GM21360 (cell line): ENCODE measurements around the gene MRPL19.
A peak's percentile ranks its signal among the peaks of the same experiment; 100 is the strongest.

Experiments
- ATAC-seq: cut with Tn5 transposase; IDR thresholded peaks from one replicate; pipeline ENCODE4 v1.9.1; 2021; ENCODE audit warnings: mild to moderate bottlenecking, moderate library complexity; ENCODE audit not compliant: unreplicated experiment

The MRPL19 gene

DNA sequence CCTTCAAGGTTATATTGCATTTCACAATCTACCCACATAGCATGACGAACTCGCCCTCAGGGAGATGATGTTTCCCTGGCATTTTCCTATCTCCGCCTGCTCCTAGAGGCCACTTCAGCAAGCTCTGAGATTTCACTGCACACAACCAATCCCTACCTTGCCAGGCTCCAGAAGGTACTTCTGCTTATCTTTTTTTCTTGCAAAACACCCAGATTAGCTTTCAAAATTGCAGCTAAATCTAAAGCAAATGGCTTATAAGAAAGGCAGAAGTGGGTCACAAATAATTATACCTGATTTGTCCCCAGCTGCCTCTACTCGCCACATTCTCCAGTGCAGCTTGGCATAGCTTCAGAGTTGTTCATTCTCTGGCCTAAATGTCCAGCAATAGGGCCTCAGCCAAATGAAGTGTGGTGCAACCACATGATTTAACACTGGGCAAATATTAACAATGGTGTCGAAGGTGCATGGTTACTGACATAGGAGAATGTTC is 32.4 kb upstream of the MRPL19 start:
- ATAC-seq = no peak

DNA sequence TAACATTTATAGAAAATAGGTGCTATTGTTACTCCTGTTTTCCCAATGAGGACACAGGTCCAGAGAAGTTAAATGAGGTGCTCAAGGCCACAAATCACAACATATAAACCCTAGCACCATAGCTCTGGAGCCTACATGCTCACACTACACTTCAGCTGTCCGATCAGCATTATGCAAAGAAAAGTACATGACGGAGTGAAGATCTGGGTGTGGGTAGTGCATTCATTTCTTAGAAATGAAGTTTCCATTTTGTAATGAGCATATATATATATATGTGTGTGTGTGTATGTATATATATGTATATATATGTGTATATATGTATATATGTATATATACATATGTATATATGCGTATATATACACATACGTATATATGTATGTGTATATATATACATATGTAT is 30.2 kb upstream of the MRPL19 start:
- ATAC-seq = no peak

DNA sequence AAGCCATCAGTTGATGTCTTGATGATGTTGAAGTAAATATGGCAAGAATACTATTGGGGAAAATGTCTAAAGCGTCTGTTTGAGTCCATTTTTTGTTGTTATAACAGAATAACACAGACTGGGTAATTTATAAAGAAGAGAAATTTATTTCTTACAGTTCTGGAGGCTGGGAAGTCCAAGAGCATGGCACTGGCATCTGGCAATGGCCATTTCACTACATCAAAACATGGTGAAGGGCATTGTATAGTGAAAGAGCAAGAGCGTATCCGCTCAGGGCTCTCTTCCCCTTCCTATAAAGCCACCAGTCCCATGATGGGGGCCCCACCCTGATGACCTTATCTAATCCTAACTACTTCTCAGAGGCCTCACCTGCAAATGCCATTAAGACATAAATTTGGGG is 29.6 kb upstream of the MRPL19 start:
- ATAC-seq = no peak

DNA sequence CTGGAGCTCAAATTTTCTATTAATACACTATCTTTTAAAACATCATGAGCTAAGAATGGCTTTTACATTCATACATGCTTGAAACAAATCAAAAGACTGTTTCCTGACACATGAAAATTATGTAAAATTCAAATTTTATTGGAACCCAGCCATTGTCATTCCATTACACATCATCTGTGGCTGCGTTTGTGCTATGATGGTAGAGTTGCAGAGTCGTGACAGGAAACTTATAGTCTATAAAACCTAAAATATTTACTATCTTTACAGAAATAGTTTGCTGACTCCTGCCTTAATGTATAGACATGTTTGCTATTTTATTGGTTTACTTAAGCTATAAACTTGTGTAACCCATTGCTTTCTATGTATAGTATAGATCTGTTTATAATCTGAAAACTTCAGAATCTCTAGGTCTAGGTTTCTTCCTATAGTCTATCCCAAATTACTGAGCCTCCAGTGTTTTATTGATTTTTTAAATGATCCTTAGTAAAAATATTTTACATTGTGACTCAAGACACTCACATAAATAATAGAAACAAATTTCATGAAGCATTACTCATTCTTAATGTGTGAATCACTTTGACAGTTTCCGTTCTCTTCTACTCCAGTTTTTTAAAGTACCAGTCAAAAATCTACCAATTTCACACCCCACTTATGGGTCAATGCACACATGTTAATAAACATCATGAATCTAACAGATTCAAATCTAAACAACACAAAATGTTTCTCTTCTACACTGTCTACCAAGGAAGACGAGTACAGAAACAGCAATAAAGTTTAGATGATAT is 26.4 kb upstream of the MRPL19 start:
- no peak for ATAC-seq

DNA sequence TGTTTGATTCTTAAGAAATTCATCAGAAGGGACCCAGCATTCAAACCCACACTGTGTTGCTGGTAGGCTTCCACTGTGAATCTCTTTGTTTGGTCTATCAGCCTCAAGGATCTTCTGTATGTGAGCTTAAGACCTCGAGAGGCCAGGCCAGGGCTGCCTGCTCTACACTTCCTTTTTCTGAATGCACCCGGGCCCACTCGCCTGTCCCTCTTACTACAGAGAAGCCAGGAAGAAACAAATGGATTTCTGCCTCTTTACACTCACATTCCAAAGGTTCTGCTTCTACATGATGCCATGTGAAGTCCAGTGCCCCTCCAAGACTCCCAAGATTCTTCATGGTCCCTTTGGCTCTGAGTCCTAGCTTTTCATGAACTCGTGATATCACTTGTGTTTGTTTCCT is 25.4 kb upstream of the MRPL19 start:
- no peak for ATAC-seq

DNA sequence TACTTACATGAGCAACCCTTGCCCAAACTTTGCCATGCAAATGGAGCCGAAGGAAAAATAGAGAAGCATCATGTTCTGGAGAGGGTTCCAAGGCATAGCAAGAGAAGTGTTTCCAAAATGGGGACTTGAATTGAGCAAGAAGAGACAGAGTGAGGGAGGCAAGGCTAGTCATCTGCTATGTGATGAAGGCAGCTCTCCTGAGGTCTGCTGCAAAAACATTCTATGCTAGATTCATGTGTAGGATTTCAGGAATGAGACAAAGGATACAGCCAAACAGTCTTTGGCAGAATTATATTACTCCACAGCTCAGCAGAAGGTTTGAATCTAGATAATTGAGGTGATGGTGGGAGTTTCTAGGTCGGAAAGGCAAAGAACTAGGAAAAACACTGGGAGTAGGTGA is 24.1 kb upstream of the MRPL19 start:
- no peak for ATAC-seq

DNA sequence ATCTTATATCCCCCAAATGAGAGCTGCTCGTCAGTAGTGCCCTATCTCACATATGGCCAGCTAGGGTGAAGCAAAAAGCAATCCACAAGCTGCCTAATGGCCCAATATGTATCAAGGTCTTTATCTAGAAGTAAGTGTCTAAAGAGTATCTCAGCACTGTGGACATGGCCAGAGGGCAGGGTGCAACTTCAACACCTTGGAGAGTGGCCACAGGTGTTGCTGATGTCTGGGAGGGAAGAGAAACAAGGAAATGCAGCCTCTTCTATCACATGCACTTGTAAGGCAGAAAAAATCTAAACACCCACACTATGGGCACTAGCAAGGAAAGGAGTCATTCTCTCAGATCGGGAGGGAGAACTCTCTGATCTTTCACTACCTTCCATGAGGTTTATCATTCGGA is 23.7 kb upstream of the MRPL19 start:
- no peak for ATAC-seq

DNA sequence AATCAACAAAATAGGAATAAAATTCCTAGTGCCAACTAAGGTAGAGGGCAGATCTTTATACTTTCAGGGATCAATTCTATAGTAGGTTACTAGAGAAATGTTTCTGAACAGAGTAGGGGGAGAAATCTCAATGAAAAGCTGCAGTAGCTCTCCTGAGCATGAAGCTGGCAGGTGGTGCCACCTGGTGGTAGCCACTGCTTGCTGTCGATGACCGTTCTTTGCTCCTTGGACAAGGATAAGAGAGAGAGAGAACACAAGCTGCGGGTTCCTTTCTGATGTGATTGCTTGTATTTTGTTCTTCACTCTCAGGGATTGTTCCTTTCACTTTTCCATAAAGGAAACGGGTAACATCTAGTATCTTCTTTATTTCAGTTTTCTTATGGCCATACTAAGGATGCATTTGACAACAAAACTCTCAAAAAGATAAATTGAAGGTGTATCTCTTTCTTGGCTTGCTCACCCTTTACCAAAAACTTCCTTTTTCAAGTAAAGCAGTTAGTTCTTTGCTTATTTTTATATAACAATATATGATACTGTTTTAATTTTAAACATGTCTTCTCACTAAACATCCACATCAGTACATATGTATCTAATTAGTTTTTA is 18.6 kb upstream of the MRPL19 start:
- ATAC-seq = peak; percentile 85

DNA sequence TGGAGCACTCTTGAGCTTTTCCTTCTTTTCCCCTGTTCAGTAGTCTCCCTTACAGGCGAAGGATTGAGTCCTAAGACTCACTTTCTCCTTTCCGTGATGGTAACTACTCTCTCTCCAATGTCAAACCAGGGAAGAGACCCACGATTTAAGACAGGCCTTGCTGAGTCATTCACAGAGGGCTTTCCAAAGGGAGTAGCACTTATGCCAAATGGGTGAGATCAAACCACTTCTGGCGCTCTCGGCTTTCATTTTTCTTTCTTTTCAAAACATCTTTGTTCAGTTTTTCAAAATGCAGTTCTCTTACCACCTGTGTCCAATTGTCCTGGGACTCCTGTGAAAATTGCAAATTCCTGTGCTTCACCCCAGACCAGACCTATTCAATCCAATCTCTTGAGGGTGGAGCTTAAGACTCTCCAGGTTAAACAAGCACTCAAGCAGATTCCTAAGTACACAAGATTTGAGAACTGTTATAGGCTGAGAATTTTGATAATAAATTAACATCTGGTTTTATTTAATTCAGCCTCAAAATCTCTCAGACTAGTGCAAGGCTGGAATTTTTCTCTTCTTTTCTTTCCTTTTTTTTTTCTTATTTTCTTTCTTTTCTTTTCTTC is 14.4 kb upstream of the MRPL19 start:
- no peak for ATAC-seq

DNA sequence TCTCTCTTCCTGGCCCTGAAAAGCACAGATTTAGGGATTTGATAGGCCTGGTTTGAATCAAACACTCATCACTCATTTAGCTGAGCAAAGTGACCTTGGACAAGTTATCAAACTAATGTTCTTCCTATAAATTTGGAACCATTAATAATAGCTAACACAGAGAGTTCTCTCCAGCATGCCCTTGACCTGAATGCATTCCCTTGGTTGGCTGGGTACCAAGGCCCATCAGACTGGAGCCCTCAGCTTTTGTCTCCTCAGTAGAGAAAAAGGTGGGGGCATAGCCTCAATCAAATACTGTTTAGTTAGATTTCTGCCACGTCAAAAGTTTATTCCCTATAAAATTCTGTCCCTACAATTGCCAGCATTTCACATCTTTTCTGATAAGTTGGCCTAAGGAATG is 13.8 kb upstream of the MRPL19 start:
- ATAC-seq = no peak

DNA sequence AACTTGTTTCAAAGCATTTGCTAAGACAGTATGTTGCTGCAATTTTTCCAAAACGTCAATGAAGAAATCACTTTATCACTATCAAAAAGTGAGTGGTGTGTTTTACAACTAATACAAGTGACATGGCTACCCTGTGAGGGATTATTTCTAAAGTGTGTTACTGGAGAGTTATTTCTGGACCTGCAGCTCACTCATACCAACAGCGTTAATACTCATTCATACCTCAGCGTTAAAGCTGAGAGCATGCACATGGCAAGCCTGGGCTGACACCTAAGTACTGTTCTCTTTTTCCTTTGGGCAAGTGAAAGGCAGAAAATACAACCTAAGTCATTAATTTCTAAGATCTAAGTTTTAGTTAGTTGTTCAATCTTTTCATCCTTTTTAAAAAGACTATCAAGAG is 13.0 kb upstream of the MRPL19 start:
- no peak for ATAC-seq

DNA sequence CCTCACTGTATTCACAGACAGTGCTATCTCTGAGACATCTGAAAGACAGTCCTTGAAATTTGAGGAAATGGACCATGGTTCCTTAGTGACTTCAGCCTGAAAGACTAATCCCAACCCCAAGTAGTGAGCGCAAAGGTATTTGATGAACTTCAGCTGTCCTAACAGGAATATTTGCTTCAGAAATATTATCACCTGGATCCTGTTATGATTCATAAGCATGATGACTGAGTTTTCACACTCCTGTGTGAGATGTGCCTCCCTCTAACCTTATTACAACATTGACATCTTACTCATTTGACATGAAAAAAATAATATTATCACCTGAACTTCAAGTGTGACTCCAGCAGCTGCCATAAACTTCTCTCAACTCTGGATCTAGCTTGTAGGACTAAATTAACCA is 11.6 kb upstream of the MRPL19 start:
- ATAC-seq = no peak

DNA sequence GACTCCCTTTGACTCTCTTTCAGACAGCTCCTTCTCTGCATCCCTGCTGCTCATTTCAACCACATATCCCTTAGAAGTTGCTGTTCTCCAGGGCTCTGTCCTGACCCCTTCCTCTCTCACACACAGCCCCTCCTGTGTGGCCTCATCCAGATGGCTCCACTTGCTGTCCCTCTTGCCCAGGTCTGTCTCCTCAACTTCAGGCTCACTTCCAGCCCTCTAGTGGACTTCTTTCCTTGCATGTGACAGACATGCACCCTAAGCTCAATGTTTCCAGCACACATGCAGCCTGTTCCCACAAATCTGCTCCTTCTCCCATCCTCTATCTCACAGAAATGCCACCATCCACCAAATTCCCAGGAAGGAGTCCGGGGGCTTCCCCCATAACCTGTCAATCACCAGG is 9.0 kb upstream of the MRPL19 start:
- no peak for ATAC-seq

DNA sequence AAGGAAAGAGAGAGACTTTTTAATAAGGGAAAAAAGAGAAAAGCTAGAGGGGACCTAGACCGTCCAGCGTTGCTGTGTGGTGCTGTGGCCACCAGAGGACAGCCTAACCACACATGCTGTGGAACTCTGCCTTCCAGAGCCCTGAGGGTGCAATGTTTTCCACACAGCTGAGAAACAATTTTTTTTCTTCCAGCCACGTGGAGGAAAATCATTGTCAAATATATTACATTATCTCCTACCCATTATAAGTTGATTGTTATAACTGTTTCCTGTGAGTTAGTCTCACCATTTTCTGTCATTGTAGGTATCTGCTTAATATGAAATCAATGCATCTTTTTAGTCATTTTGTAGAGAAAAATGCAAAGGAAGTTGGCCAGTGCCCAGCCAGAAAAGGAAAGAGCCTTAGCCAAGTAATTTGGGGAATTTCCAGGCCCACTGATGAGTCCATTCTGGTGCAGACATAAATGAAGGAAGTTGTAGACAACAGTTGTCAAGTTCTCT is 5.9 kb upstream of the MRPL19 start:
- ATAC-seq = peak; percentile 99

DNA sequence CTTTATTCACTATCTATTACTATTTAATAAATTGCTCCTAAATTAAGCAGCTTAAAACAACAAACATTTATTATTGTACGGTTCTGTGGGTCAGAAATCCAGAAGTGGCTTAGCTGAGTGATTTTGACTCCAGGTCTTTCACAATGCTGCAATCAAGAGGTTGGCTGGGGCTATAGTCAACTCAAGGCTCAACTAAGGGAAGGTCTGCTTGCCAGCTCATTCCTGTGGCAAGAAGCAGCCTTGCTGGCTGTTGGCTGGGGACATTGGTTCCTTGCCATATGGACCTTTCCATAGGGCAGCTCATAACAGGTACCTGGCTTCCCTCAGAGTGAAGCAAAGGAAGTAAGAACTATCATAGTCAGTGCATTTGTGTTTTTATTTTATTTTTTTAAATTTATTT is 5.0 kb upstream of the MRPL19 start:
- ATAC-seq = no peak

DNA sequence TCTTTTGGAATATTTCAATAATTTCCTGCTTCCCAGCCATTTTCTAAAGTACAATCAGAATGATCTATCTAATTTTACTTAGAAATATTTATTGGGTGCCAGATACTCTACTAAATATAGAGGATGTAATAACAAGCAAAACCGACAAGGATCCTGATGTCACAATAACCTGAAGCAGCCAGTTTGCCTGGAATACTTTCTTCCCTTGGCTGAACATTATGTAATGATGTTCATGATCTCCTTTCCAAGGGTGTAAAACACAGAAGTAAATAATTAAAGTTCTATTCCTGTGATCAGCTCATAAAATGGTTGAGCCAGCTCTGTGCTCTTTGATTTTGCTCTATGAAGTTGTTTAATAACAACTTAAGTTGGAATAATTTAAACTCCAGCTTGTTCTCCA is 2.6 kb upstream of the MRPL19 start:
- no peak for ATAC-seq

DNA sequence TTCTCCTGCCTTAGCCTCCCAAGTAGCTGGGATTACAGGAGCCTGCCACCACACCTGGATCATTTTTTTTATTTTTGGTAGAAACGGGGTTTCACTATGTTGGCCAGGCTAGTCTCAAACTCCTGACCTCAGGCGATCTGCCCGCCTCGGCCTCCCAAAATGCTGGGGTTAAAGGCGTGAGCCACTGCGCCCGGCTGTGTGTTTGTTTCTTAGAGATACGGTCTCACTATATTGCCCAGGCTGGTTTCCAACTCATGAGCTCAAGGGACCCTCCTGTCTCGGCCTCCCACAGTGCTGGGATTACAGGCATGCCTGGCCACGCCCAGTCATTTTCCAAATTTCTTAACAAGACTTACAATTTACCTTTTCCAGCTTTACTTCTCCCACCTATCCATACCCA is 940 bp upstream of the MRPL19 start:
- no peak for ATAC-seq

DNA sequence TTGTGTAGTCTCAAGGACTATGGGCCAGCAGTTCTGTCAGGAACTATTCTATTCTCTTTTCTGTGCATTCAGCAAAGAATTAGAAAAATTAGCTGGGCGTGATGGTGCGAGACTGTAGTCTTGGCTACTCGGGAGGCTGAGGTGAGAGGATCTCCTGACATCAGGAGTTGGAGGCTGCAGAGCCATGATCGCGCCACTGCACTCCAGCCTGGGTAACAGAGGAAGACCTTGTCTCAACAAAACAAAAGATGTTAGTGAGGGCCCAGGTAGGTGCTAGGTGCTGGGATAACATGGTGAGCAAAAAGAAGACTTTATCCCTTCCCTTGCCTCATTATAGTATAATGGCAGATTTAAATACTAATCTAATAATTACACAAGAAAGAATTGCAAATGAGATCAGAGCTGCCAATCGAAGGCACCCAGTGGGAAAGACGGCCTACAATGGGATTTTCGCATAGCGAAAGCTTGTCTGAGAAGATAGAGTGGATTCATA is 447 bp upstream of the MRPL19 start:
- peak; percentile 11 for ATAC-seq

DNA sequence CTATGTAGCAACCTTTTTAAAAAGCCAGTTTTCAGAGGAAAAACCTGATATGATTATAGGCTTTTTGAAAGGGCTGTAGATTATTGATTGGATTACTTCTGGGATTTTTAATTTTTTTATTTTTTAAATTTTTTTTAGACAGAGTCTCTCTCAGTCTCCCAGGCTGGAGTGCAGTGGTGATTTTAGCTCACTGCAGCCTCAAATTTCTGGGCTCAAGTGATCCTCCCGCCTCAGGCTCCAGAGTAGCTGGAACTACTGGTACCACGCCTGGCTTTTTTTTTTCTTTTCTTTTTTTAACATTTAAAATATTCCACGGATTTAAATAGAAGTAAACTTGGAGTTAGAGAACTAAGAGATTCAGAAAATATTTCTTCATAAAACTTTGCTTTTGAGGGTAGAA is 1.2 kb downstream of the MRPL19 start:
- ATAC-seq = no peak

DNA sequence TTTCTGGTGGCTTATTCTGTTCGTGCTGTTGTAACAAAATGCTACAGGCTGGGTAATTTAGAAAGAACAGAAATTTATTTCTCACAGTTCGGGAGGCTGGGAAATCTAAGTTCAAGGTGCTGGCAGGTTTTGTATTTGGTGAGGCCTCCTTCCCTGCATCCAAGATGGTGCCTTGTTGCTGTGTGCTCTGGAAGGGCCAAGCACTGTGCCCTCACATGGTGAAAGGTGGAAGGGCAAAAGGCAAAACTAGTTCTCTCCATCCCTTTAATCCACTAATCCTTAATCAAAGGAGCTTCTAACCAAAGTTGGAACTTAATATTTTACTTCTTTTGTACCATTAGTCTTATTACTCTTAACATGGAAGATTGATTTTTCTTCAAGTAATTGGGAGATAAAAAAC is 7.4 kb downstream of the MRPL19 start:
- ATAC-seq = no peak

DNA sequence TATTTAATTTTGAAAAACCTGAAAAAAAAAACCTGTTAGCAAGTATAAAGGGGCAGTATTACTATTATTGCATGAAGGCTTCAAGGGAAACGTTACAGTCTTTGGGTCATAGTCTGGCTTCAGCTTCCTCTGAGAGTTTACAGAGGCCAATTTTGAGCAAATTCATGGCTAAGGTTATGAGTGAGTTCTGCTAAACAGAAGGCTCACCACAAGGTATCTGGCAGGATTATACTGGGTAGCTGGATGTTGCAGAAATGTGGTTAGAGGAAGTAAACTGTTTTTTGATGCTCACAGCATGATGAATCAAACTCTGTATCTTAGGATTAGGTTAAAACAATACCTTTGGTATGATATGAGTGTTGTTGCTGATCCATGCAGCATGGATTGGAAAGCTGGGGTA is 9.3 kb downstream of the MRPL19 start:
- ATAC-seq = no peak

DNA sequence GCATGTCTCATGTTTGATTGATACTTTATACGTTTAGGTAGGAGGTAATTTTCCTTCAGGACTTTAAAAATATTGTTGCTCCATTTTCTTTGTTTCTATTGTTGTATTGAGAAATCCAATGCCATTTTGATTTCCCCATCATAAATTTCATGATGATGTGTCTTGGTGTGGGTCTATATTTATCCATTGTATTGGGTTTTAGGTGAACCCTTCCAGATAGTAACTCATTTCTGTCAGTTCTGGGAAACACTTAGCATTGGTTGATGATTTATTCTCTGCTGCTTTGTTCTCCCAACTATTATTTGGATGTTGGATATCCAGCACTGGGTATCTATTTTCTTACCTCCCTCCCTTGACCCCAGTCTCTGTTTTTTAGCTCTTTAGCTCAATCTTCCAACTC is 10.0 kb downstream of the MRPL19 start:
- no peak for ATAC-seq
